GM12878 (cell line): ENCODE data around the gene ST7. TPM values are rescaled to one million over a fixed set of nuclear protein-coding genes. Genes with fewer than 3 reads are reported as not detected.

Experiments
- CEBPB ChIP-seq, 2 experiments: fragments of 150-350 bp in 1 of 2; IDR thresholded peaks; 2 replicates each; pipeline ENCODE4 v1.6.1; 2012 to 2014; ENCODE audit warnings: low read depth in 2 of 2, low read length in 2 of 2, borderline replicate concordance in 1 of 2, inconsistent platforms in 1 of 2
- CREM ChIP-seq: IDR thresholded peaks from 2 replicates; pipeline ENCODE4 v1.6.1; 2014; ENCODE audit warnings: antibody characterized with exemption, low read depth
- DPF2 ChIP-seq: fragments of 450-650 bp; IDR thresholded peaks from 2 replicates; pipeline ENCODE4 v1.6.1; 2017; ENCODE audit warnings: mild to moderate bottlenecking
- FOXM1 ChIP-seq: IDR thresholded peaks from 2 replicates; pipeline ENCODE4 v1.6.1; 2012; ENCODE audit warnings: low read depth, mild to moderate bottlenecking, inconsistent platforms, low read length, moderate library complexity
- HDAC6 ChIP-seq: fragments of 200-600 bp; sonication (generic); IDR thresholded peaks from one replicate; pipeline ENCODE4 v1.8.0; 2017; ENCODE audit warnings: antibody characterized with exemption; ENCODE audit not compliant: unreplicated experiment
- IKZF1 ChIP-seq: fragments of 450-650 bp; conservative IDR thresholded peaks from 2 replicates; pipeline ENCODE4 v1.6.1; 2017; ENCODE audit warnings: antibody characterized with exemption, mild to moderate bottlenecking
- KDM1A ChIP-seq: fragments of 200-600 bp; sonication (generic); IDR thresholded peaks from 2 replicates; pipeline ENCODE4 v1.6.1; 2016; ENCODE audit warnings: borderline replicate concordance
- KLF5 ChIP-seq: fragments of 450-650 bp; IDR thresholded peaks from 2 replicates; pipeline ENCODE4 v1.6.1; 2014; ENCODE audit warnings: mild to moderate bottlenecking; ENCODE audit not compliant: partially characterized antibody
- NFIC ChIP-seq: IDR thresholded peaks from 2 replicates; pipeline ENCODE4 v1.6.1; 2012; ENCODE audit warnings: low read depth, mild to moderate bottlenecking, inconsistent platforms, low read length, moderate library complexity
- SPI1 ChIP-seq: IDR thresholded peaks from 2 replicates; pipeline ENCODE4 v1.6.1; 2011; ENCODE audit warnings: low read depth, mild to moderate bottlenecking, low read length, moderate library complexity, borderline replicate concordance; ENCODE audit not compliant: insufficient read depth
- TCF3 ChIP-seq: IDR thresholded peaks from 2 replicates; pipeline ENCODE4 v1.6.1; 2012; ENCODE audit warnings: low read depth, mild to moderate bottlenecking, low read length, borderline replicate concordance; ENCODE audit not compliant: insufficient read depth
- ZBED1 ChIP-seq: IDR thresholded peaks from 2 replicates; pipeline ENCODE4 v1.6.1; 2016; ENCODE audit warnings: borderline replicate concordance
- ZNF687 ChIP-seq: fragments of 450-650 bp; IDR thresholded peaks from 2 replicates; pipeline ENCODE4 v1.6.1; 2017; ENCODE audit warnings: mild to moderate bottlenecking, moderate library complexity
- polyA plus RNA-seq, 11 experiments: library from polyadenylated mRNA; depleted of rRNA in 4 of 11; unstranded in 6 of 11; stranded (reverse) in 5 of 11; fragments of >200 nt; fragmentation: Nextera tagmentation in 4 of 11; fragmentation: Illumina TruSeq in 1 of 11; extraction: Ambion mirVana in 4 of 11; extraction: Trizol in 1 of 11; gene quantifications; 1 replicate in 1 of 11; 2 replicates in 10 of 11; pipeline versions ENCODE4 v1.2.1 to v1.2.3, GENCODE V29; 2011 to 2016; ENCODE audit warnings: inconsistent platforms in 2 of 11, missing spikeins in 2 of 11, low read depth in 1 of 11
- total RNA-seq, 4 experiments: library from RNA; depleted of rRNA in 3 of 4; stranded (reverse); fragments of >200 nt in 3 of 4; fragmentation: Illumina TruSeq in 1 of 4; extraction: Trizol in 1 of 4; gene quantifications; 2 replicates each; pipeline versions ENCODE4 v1.2.1 to v1.2.3, GENCODE V29; 2013 to 2021
- TF ChIP-seq, protein P1 (sequence below): IDR thresholded peaks from 2 replicates; pipeline ENCODE4 v1.6.1; 2012; ENCODE audit warnings: low read length, inconsistent platforms
- TF ChIP-seq, protein P2 (sequence below): fragments of 150-350 bp; IDR thresholded peaks from 2 replicates; pipeline ENCODE4 v1.6.1; 2016; ENCODE audit warnings: low read depth, low read length
- TF ChIP-seq, protein P3 (sequence below): fragments of 450-650 bp; IDR thresholded peaks from 2 replicates; pipeline ENCODE4 v1.6.1; 2016; ENCODE audit warnings: mild to moderate bottlenecking, moderate library complexity, borderline replicate concordance

ST7 gene
- total and polyA plus RNA-seq, 10 of the 15 experiments (the other 5 are each of a cell fraction or from before 2014, with no cell fraction given): 27.7 to 76.4 (median 53.6) TPM

GRCh38 chr7:117010375-117011133 lies 57.3 kb downstream of the ST7 start (continued):
- TF ChIP-seq, protein P1, sequence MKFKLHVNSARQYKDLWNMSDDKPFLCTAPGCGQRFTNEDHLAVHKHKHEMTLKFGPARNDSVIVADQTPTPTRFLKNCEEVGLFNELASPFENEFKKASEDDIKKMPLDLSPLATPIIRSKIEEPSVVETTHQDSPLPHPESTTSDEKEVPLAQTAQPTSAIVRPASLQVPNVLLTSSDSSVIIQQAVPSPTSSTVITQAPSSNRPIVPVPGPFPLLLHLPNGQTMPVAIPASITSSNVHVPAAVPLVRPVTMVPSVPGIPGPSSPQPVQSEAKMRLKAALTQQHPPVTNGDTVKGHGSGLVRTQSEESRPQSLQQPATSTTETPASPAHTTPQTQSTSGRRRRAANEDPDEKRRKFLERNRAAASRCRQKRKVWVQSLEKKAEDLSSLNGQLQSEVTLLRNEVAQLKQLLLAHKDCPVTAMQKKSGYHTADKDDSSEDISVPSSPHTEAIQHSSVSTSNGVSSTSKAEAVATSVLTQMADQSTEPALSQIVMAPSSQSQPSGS: peak; percentile 97
- TF ChIP-seq NFIC (peak; percentile 97), FOXM1 (peak; percentile 83; the same call in 1 of the 2 replicates), KLF5 (no peak), CEBPB (IDR thresholded peaks at IDR 0.05; ENCODE audit: borderline replicate concordance in 1 of 2, low read depth in 2 of 2, low read length in 2 of 2) (peak in 1 of 2 experiments; percentile 46; a peak in 1 of 4 replicates), SPI1 (no peak), ZNF687 (no peak), HDAC6 (no peak), CREM (peak; percentile 85), IKZF1 (peak; percentile 87), DPF2 (no peak), KDM1A (no peak), TCF3 (0 out of 2 replicates have a peak, but pooled peaks have one; percentile 30), ZBED1 (peak; percentile 79; the same call in 1 of the 2 replicates)
- TF ChIP-seq, protein P2, sequence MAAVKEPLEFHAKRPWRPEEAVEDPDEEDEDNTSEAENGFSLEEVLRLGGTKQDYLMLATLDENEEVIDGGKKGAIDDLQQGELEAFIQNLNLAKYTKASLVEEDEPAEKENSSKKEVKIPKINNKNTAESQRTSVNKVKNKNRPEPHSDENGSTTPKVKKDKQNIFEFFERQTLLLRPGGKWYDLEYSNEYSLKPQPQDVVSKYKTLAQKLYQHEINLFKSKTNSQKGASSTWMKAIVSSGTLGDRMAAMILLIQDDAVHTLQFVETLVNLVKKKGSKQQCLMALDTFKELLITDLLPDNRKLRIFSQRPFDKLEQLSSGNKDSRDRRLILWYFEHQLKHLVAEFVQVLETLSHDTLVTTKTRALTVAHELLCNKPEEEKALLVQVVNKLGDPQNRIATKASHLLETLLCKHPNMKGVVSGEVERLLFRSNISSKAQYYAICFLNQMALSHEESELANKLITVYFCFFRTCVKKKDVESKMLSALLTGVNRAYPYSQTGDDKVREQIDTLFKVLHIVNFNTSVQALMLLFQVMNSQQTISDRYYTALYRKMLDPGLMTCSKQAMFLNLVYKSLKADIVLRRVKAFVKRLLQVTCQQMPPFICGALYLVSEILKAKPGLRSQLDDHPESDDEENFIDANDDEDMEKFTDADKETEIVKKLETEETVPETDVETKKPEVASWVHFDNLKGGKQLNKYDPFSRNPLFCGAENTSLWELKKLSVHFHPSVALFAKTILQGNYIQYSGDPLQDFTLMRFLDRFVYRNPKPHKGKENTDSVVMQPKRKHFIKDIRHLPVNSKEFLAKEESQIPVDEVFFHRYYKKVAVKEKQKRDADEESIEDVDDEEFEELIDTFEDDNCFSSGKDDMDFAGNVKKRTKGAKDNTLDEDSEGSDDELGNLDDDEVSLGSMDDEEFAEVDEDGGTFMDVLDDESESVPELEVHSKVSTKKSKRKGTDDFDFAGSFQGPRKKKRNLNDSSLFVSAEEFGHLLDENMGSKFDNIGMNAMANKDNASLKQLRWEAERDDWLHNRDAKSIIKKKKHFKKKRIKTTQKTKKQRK: no peak
- TF ChIP-seq, protein P3, sequence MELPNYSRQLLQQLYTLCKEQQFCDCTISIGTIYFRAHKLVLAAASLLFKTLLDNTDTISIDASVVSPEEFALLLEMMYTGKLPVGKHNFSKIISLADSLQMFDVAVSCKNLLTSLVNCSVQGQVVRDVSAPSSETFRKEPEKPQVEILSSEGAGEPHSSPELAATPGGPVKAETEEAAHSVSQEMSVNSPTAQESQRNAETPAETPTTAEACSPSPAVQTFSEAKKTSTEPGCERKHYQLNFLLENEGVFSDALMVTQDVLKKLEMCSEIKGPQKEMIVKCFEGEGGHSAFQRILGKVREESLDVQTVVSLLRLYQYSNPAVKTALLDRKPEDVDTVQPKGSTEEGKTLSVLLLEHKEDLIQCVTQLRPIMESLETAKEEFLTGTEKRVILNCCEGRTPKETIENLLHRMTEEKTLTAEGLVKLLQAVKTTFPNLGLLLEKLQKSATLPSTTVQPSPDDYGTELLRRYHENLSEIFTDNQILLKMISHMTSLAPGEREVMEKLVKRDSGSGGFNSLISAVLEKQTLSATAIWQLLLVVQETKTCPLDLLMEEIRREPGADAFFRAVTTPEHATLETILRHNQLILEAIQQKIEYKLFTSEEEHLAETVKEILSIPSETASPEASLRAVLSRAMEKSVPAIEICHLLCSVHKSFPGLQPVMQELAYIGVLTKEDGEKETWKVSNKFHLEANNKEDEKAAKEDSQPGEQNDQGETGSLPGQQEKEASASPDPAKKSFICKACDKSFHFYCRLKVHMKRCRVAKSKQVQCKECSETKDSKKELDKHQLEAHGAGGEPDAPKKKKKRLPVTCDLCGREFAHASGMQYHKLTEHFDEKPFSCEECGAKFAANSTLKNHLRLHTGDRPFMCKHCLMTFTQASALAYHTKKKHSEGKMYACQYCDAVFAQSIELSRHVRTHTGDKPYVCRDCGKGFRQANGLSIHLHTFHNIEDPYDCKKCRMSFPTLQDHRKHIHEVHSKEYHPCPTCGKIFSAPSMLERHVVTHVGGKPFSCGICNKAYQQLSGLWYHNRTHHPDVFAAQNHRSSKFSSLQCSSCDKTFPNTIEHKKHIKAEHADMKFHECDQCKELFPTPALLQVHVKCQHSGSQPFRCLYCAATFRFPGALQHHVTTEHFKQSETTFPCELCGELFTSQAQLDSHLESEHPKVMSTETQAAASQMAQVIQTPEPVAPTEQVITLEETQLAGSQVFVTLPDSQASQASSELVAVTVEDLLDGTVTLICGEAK: no peak
